Ammon's horn (tissue), 1 donor: ENCODE measurements around the gene USP46.

Source experiments
- DNase-seq: peaks from one replicate; pipeline ENCODE4 v3.0.0-alpha.2; 2016; ENCODE audit warnings: low spot score

Gene USP46

DNA sequence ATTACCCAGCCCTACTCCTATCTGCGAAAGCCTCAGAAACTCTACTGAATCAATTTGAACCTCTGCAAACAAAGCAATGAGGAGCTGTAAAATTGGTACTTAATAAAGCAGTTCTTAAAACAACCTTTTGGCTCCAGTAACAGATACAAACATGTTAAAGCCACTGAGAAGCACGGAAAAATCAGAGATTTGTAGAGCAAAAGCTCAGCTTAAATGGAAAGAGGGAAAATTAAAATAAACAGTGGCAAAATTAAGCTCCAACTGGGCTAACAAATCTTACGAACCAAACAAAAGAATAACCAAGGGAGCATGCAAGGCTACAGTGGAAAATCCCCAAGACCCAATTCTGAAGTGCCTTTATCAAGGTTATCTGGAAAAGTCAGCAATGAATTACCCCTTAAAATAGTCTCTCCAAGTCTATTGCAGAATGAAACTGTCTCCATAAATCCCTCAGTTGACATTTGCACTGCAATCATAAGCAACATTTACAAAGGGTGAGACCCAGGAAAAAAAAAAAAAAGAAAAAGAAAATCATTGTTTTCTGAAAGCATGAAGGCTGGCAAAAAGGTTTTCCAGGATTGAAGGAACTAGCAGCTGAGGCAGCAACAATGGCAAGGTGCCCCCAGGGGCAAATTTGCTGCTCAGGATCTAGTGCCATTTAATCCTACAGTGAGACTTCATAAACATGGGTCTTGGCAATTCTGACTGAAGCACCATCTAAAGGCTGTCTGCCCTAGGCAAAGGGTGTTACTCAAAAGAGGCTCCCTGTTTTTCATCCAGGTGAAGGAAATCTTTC, 40.1 kb downstream of the USP46 start:
- DNase-seq, result no peak

DNA sequence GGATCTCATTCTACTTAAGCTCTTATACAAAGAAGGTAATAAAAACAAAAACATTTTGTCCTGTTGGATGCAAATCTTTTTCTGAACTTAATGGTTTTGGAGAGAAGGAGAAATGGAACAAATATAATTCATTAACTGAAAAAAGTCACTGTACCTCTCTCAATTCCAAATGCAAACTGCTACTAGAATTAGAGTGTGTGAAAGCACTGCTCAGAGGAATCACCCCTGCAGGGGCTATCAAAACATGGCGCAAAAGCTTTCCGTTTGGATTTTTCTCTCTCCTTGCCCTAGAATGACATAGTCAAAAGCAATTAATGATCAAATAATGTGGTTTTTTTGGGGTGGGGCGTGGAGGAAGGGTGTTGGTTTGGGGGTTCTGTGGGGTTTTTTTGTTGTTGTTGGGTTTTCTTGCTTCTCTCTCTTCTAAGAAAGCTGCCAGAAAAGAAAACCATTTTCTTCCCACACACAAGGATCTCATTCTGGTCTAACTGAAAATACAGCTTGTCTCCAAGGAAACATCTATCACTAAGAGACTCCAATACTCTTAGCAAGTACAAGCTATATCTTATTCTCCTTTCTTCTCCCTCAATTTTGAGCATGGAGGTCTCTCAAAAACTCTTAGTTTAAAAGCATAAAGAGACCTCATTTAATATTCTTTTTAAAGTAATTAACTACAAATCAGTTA, 41.6 kb downstream of the USP46 start:
- no peak for DNase-seq

DNA sequence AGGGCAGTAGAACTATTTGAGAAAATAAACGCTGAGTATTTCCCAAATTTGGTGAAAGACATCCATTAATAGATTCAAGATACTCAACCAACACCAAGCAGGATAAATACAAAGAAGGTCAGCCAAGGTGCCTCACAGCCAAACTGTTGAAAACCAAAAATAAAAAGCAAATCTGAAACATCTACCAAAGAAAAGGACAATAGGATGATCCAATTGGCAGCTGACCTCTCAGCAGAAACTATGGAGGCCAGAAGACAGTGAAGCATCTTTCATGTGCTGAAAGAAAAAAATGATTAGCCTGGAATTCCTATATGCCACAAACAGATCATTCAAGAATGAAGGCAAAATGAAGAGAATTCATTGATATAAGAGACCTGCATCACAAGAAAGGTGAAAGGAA, 44.9 kb downstream of the USP46 start:
- no peak for DNase-seq

DNA sequence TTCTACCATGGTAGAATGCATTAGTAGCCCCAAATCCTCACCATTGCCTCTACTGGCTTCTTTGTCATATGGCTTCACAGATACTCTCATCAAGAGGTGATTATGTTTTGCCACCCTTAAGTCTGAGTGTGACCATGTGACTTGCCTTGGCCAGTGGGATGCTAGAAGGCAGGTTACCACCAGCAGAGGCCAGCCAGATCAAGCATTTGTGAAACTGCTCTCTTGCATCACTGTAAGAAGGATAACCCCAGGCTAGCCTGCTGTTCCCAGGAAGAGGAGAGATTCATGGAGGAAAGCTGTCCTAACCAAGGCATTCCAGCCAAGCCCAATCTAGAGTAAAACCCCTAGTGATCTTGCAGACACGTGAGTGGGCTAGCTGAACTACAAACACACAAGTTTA, 46.8 kb downstream of the USP46 start:
- DNase-seq, result no peak

DNA sequence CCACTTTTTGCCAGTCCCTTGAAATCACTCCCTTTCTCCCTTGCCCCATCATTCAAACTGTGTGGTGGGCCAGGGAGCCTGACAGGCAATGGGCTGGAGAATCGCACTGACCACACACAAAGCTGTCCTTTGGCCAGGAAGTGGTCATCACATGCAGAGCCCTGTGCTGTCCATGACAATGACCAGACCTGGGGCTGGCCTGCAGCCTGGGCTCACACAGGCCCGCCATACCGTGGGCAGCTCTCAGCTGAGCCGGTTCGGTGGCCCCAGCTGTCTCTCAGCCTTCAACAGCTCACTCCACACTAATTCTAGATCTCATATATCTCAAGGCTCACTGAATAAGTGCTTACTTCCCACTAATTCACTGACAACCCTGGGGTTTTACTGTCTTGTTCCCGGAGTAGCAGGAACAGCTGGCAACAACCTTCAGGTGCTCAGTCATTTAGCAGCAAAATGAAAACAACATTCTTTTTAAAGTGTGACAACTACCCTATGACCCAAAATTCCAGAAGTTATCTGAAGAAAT, 48.0 kb downstream of the USP46 start:
- no peak for DNase-seq

DNA sequence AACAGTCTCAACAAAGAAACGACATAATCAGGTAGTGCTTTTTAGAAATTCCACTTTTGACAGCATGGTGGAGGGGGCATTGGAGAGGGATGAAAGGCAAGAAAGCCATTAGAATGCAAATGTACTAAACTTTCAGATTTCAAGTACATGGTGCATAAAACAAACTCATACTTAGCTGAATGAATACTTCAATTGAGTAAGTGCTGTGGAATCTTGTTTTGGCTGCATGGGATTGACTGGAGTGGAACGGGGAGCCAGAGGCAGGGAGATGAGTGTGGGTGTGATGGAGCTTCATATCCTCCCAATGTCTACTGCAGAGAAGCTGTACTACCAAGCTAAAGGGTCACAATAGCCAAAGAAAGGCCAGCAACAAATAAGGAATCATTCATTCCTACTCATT, 52.4 kb downstream of the USP46 start:
- DNase-seq, result no peak

DNA sequence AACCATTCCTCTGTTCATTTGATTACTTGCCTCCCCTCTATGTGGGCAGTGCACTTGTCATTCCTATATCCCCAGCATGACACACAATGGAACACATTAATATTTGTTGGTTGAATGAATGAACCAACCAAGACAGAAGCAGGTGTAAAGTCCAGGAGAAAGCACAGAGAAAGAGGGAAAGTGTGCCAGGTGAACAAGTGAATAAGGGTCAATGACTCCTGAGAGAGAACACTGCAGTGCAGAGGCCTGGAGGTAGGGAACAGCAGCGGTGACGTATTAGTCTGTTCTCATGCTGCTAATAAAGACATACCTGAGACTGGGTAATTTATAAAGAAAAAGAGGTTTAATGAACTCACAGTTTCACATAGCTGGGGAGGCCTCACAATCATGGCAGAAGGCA, 53.1 kb downstream of the USP46 start:
- no peak for DNase-seq

DNA sequence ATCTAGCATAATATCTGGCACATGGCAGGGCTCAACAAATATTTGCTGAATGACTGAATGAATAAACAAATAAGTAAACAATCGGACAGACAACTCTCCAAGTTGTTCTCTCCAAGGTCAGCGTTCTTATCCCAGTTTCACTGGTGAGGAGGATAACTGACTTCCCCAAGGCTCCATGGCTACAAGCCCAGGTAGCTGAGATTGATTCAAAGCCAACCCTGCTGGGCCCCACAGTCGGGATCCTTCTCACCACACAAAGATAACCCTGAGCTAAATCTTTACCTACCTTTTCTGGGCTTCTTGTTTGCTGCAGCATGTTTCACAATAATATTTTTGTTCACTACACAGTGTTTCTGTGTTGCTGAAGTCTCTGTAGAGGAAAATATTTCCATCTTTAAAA, 54.9 kb downstream of the USP46 start:
- no peak for DNase-seq

DNA sequence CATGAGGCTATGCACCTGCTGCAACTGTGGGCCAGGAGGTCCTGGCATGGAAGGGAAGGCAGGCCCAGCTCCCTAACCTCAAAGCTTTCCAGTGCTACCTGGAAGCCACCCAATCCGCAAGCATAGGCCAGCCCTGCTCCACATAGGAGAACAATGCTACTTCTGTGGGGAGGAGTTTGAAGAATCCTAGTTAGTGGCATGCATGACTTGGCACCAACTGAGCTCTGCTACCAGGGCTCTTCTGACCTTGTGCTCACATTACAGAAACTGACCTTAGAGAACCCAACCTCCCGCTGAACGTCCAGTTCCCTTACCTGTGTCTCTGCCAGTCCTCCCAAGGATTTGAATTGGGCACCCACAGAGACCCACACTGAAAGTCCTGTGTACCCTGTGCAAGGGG, 58.8 kb downstream of the USP46 start:
- DNase-seq, result no peak

DNA sequence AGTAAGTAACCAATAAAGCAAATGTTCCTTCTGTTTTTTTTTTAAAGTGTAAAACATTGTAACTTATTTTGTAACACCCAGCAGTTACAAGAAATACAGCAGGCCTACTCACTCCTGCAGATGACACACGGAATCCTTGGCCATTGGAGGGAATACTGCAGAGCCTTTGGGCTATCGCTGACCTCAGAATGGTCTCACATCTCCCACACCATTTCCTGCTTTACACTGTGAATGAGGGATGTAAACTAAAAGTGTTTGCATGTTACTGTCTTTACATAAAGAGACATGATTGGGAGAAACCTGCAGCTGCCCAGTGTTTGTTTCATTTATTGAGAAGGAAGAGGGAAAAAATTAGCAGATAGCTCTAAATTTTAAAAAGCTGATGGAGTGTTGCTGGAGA, 64.1 kb downstream of the USP46 start:
- no peak for DNase-seq

DNA sequence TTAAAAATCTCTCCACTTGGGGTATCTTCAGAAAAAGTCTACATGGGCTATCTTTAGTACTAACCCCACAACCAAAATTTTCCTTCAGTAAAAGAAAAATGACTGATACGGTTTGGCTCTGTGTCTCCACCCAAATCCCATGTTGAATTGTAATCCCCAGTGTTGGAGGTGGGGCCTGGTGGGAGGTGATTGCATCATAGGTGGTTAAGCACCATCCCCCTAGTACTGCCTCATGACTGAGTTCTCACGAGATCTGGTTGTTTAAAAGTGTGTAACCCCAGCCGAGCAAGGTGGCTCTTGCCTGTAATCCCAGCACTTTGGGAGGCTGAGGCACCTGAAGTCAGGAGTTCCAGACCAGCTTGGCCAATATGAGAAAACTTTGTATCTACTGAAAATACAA, 66.8 kb downstream of the USP46 start:
- DNase-seq, result no peak

DNA sequence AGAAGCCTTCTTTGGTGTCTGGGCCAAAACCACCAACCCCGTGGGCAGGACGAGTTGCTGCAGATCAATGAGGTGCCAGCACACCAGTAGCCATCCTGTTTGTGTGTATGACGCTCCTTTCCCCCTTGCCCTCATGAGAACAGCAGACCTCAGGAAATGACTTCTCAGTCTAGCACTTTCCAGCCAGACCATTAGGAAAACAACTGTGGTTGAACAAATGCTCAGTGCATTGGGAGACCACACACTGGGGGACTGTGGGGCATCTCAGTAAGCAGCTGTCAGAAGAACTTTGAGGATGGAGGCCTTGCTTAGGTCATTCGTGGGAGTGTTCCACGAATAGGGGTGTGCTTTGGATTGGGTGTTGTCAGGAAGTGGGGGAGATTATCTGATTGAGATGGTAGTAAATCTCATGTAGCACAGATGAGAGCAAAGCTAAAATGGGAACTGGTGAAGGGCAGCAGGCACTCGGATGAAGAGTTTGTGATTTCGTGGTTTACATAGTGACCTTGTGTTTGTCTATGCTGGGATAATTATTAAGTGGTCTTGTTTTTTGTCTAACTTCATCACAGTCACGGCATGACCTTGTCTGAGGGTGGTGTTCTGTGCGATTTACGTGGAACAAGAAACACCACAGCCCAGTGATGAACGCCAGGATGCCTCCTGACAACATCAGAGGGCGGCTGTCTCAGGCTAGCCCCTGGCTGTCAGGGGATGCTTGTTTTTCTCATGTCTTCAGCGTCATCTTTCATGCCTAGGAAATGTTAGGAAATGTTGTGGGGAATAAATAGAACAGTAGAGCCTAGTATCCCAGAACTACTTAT, 70.1 kb downstream of the USP46 start:
- no peak for DNase-seq

DNA sequence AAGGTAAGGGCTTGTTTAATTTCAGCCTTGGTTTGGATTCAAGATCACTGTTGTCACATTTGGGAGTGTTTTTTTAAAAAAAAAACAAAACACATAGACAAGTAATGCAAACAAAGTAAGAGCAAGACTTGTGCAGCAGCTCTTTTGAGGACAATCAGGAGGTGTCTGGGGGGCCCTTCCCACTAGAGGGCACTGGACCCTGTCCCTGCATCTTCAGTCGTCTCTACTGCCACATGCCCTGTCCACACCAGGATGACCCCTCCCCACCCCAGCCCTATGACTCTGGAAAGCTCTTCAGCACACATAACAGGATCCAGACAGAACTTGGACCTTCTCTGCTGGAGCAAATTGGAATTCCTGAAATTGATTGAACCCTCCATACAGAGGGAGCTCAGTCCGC, 71.0 kb downstream of the USP46 start:
- peak; percentile 40 for DNase-seq

DNA sequence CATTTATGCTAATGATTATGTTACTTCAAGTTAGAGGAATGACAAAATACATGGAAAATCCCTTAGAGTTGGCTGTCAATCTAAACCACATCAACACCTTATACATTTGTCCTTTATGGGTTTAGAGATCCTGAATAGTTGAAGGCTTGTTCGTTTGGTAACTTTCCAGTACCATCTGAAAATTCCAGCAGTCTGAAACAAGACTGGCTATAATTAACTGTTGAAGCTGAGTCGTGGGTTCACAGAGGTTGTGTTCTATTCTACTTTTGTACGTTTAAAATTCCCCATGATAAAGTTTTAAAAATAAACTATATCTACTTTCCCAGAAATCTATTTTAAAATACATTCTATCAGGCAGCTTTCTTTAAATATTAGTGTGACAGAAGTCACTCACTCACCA, 73.0 kb downstream of the USP46 start:
- DNase-seq, result no peak

DNA sequence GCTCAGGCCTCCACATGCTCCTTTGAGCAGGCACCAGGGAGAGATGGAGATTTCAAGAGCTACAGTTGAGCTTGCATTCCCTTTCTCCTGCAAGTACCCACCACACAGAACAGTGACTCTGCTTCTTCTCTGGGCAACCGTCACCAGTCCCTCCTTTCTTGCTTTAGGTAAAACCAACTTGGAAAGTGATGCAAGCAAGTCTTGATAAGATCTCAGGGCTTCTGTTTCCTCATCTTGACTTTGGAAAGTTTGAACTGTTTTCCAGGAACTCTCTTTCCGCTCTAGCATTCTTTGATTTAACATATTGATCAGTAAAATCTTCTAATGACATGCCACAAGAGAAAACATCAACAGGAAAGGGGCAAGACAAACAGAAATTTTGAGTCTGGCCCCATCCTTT, 73.7 kb downstream of the USP46 start:
- no peak for DNase-seq

DNA sequence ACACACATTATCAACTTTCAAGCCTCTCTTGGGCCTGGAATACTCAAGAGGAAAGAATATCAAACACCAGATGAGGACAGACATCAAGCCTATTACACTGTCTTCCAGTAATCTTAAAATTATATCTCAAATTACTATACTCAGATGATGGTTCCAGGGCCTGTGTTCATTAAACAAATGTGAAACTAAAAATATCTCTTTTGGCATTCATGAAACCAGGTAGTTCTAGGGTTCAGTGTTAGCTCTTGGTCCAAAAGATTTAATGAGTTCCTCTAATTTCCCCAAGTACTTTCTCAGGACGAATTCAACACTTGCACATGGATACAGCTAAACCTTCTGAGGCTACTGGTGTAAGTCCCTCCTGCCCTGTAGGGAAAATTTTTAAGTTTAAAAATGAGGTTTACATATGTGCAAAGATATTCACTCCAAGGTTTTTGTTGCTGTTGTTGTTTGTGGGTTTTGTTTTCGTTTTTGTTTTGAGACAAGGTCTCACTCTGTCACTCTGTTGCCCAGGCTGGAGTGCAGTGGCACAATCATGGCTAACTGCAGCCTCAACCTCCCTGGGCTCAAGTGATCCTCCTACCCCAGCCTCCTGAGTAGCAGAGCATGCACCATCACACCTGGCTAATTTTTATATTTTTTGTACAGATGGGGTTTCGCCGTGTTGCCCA, 79.4 kb downstream of the USP46 start:
- DNase-seq, result no peak

DNA sequence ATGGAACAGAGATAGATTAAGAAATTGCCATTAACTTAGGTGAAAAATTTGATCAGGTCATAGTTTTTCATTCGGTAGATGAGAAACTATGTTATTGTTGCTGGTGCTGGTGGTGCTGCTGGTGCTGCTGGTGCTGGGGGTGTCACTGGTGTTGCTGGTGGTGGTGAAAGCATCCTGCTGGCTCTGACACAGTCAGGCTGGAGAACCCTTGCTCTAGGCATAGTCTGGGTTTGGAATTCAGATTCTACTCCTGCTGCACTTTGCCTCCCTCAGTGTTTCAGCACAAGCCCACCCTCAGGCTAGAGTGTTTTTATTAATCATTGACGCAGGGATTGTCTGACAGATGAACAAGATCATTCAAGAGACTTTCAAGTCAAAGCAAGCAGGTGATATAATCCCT, 80.2 kb downstream of the USP46 start:
- DNase-seq, result no peak

DNA sequence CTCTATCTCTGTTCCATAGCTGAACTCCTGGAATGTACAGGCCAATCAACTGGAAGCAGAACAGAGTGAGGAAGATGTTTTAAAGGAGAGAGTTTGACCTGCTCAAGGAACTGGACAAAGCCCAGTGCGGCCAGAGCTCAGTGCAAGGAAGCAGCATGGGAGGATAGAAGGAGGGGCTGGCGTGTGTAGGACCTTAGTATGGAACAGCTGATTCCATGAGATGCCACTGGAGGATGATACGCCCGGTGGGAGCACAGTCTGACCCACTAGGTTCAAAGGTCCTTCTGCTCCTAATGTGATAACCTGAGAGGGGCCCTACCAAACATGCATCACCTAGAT, 81.5 kb downstream of the USP46 start:
- DNase-seq, result no peak

DNA sequence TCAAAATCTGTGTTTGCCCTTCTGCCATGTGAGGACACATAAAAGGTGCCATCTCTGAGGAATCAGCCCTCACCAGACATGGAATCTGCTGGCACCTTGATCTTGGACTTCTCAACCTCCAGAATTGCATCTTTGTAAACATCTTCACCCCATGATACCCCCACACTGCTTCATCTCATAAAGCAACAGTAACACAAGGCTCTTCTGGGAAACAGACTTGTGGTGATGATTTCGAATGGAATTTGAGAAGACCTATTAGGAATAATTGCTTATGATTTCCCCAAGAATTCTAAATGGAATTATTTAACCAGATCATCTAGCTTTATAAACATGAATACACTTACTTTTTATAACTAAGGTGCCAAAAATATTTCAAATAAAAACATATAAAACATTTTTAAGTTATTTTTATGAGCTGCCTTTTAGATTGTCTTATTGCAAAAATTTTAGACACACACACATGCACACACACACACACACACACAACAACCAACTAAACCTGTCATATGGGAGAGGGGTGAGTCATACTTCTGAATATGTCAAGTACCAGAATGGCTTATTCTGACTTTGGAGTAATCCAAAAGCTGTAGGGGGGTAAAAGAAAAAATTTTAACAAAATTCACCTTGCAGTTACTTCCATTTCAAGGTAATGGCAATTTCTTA, 82.0 kb downstream of the USP46 start:
- peak; percentile 21 for DNase-seq

DNA sequence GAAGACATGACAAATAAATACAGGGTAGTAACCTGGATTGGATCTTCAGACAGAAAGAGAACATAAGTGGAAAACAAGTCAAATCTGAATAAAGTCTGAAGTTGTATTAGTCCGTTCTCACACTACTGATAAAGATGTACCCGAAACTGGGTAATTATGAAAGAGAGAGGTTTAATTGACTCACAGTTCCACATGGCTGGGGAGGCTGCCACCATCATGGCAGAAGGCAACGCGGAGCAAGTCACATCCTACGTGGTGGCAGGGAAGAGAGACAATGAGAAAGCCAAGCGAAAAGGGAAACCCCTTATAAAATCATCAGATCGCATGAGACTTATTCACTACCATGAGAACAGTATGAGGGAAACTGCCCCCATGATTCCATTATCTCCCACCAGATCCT, 82.8 kb downstream of the USP46 start:
- no peak for DNase-seq

DNA sequence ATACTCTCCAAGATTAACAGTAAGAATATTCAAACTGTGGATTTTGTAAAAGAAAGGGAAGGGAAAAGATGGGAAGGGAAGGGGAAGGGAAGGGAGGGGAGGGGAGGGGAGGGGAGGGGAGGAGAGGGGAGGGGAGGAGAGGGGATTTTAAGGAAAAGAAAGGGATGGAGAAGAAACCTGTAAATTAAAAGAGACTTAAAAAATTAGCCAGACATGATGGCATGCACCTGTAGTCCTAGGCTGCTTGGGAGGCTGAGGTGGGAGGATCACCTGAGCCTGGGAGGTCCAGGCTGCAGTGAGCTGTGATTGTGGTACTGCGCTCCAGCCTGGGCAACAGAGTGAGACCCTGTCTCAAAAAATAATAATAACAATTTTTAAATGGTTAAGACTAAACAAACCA, 83.7 kb downstream of the USP46 start:
- no peak for DNase-seq

DNA sequence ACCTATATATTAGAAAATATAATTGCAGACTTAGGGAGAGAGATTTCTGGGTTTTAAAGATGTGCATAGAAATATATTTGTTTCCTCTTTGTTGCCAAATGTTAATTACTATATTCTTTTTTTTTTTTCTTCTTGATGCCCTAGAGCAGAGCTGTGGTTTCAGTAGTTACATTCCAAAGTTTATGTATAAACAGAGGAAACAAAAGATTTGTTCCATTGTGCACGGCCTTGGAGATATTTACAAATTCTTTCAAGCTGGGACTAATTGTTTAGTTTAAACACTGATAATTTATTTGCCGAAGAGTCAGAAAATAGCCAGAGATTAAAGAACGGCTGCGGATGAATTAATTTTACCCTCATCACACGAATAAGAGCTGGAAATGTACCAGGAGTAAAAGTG, 85.1 kb downstream of the USP46 start:
- no peak for DNase-seq
